GM18526 (cell line): ENCODE measurements around the gene COX7A2.
A peak's percentile ranks its signal among the peaks of the same experiment; 100 is the strongest.

Source experiments
- POLR2A ChIP-seq: IDR thresholded peaks from 3 replicates; pipeline ENCODE4 v1.6.1; 2011; ENCODE audit not compliant: insufficient read length; ENCODE audit errors: extremely low read depth

The COX7A2 gene, protein sequence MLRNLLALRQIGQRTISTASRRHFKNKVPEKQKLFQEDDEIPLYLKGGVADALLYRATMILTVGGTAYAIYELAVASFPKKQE

GRCh38 chr6:75243333-75244062 lies at the start of gene COX7A2:
TSS of gene COX7A2 (minus strand) at chr6:75243801. CDS start at chr6:75243734, 67 bp downstream.
- peak; percentile 92 for TF ChIP-seq POLR2A

GRCh38 chr6:75292555-75292954 lies 49.0 kb upstream of the COX7A2 start:
- no peak for TF ChIP-seq POLR2A

DNA sequence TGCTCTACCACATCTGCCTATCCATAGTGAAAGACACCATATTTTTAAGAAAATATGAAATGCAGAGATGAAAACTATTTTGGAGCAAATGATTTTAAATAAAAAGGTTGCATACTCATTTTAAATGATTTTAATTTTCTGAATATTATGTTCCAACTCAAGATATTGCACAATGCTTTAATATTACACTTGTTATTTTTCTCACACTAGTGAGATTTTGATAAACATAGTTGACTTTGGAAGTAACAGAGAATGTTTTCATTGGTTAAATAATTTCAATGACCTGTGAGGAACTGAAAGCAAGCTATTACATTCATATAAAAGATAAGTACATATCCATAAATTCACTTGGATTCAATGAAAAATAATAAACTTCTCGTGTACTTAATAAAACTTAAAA lies 48.1 kb upstream of the COX7A2 start:
- TF ChIP-seq POLR2A: no peak

DNA sequence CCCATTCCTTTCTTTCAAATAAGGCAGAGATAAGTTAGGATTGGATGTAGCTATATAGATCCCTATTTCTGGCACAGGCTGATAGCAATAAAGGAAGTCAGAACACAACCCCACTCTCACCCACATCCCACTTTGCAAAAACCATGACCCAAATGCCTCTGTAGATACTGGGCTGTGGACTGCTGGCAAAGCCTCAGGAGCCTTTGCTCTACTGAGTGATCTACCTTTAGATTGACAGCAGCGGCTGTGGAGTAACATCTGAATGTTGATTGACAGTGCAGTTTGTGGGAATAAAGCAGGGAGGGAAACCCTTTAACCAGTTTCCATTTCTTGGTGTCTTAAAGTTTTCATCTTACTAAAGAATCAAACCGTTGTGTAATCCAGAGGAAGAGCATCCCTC lies 47.7 kb upstream of the COX7A2 start:
- no peak for TF ChIP-seq POLR2A

DNA sequence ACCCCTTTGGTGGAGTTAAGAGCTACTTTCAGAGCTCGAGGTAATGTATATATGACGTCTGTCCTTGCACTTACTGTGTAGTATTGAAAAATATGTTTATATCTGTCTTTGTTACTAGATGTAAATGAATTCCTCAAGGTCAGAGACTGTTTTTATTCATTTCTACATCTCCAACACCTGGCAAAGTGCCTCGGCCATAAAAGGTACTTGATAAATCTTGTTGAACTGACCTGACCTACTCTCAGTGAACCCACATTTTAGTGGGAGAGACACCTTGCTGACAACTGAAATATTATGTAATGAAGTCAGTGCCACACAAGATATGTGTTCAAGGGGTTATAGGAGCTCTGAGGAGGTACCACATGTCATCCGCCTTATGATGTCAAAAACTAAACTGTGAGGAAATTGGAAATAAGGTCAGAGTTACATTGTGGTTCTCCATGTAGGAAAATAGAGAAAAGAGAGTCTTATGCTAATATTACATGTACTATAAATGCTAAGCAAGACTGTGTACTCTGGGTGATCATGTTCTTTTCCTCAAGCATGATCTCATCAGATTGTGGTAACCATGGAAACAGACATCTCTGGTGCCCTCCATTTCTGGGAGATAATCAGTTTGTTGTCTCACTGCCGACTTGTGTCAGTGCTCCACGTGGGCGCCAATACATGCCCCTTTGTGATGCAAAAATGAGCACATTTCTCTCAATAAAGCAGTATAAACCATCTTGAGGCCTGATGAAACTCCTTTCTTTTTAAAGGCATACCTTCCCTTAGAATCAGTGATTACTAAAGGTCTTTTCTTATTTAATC lies 46.7 kb upstream of the COX7A2 start:
- no peak for TF ChIP-seq POLR2A

DNA sequence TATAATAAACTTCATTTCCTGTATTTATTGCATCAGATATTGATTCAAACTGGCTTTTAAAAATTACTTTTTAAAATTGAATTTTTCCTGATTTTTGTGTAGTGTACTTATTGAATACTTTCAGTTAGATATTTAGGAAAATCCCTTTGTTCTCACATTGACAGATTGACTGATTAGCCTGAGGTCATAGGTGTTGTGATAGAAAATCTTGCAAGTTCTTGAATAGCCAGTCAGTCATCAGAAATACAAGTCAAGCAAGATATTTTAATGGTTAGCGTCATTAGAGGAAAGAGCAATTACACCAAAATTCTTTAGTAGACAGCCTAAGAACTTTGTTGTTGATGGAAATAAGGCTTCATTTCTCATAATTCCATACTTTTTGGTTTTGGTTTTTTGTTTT lies 44.4 kb upstream of the COX7A2 start:
- no peak for TF ChIP-seq POLR2A

DNA sequence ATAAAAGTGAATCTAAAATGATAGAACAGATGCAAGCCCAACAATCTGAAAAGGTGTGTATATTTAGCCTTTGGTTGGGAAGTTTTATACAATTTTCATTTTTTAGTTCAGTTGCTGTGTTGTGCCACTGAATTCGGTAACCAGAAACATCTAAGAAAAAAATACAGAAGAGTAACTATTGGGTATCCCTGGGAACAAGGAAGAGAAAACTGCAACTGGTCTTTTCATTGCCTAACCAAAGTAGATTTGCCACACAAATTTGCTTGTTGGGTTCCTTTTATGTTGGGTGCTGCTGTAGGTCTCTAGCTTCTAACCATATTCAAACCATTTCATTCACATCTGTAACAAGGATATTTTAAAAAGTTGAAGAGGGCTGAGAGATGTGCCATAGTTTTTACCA lies 43.8 kb upstream of the COX7A2 start:
- no peak for TF ChIP-seq POLR2A

- no peak for TF ChIP-seq POLR2A
Measured at GRCh38 chr6:75286955-75287354, 43.4 kb upstream of the COX7A2 start.

DNA sequence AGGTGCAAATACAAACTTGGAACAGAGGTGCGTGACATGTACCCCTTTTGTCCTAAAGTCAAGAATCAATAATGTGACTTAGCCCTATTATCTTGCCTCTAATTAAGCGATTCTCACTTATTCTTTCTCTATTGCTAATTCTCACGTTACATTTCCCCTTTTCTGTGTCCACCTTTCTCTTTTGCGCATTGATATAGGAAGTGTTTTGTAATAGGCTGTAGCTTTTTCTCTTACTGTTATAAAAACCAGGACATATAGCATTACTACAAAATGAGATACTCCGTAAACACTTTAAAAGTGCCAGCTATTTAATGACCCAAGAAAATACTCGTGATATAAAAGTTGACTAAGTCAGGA lies 41.7 kb upstream of the COX7A2 start:
- no peak for TF ChIP-seq POLR2A

GRCh38 chr6:75284632-75285282 lies 41.2 kb upstream of the COX7A2 start, which contains the start of gene TMEM30A:
TSS of gene TMEM30A (minus strand) at chr6:75284792. CDS start at chr6:75284638, 154 bp downstream.
- peak; percentile 96 for TF ChIP-seq POLR2A

DNA sequence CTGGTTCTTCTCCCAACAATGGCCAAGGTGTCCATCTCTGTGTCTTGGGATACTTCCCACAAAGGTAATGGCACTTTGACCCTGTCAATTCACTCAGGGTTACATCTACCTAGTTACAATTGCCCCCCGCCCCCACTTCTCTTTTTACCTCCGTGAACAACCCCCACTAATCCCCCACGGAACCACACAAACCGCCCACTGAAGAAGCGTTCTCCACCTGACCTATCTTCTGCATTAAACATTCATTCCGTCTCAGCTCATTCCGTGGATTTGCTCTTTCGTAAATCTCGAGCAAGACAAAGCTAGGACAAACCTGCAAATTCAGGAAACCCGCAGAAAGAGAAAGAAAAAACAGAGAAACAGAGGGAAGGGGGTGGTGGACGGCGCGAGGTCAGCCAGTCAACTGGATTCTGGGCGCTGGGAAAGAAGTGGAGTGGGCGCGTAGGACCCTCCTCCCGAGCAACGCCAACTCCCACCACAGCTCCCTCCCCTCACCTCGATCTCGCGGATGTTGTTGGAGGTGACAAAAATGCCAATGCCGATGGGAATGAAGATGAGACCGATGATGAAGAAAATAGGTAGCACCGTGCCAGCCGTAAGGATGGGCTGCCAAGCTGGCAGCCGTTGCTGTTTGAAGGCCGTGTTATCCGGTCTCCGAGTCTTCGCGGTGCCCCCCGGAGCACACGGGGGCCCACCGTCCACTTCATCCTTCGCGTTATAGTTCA lies 40.5 kb upstream of the COX7A2 start:
- TF ChIP-seq POLR2A: no peak

- TF ChIP-seq POLR2A: no peak
Measured at GRCh38 chr6:75282706-75283105, 39.1 kb upstream of the COX7A2 start.

DNA sequence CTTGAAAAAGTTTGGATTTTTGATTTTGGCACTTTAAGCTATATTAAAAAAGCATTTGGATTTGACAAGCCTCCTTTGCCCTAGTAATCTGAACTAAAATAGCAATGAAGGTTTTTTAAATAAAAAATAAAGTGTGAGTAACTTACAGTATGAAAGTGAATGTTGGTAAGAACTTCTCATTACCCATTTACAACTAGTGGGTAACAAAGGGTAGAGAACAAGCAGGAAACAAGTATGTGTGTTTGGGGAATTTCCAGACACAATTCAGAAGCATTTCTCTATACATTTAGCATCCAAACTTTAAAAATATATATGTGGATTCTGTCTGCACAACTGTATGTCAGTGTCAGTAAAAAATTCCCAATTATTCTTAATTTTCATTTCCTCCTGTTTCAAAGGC lies 38.1 kb upstream of the COX7A2 start:
- TF ChIP-seq POLR2A: no peak

GRCh38 chr6:75280131-75280855 lies 36.7 kb upstream of the COX7A2 start:
- TF ChIP-seq POLR2A: no peak
